ENCODE data around the gene SMTN. TPM values are rescaled to one million over a fixed set of nuclear protein-coding genes. Genes with fewer than 3 reads are reported as not detected.

Gene SMTN
- total and polyA plus RNA-seq, 8 donors: 51.5 to 607 (median 275) TPM

GRCh38 chr22:31039393-31039792 lies 41.7 kb upstream of the SMTN start:
- DNase-seq: peak in 1 of 2 donors; percentile 90
- peak overlapping the region; percentile 64 to 88 (median 77) for H3K27ac ChIP-seq

GRCh38 chr22:31040542-31041398 lies 40.3 kb upstream of the SMTN start:
- no peak for TF ChIP-seq EP300 (IDR thresholded peaks at IDR 0.05)
- no peak for TF ChIP-seq POLR2AphosphoS5 (IDR thresholded peaks at IDR 0.05)
- TF ChIP-seq POLR2A (IDR thresholded peaks at IDR 0.05): no peak
- no peak for TF ChIP-seq CTCF (IDR thresholded peaks at IDR 0.05)
- H3K36me3 ChIP-seq: no peaks in the 10 kb centered on the region
- no peaks in the 10 kb centered on the region for H3K27me3 ChIP-seq
- H3K4me1 ChIP-seq: peaks cover 1 to 65% (median 27%) of the 10 kb centered on the region in 4 donors
- 81 to 87% (median 83%) methylated on average over 3 of the region's 3 CpGs for WGBS, 5 donors
- intact Hi-C loops (cut with DNase I; ENCODE audit: low total_unique reads): no loop called here
- peak overlapping the region in 4 of 5 donors; percentile 74 to 88 (median 82) for H3K27ac ChIP-seq
- no peak overlapping the region for H3K4me3 ChIP-seq
- no peaks in the 10 kb centered on the region for H3K9me3 ChIP-seq
- DNase-seq: no peak

More at GRCh38 chr22:31039393-31039792, 41.7 kb upstream of the SMTN start:
- intact Hi-C loops (cut with DNase I; ENCODE audit: low total_unique reads): no loop called here
- no peaks in the 10 kb centered on the region for H3K36me3 ChIP-seq
- no peaks in the 10 kb centered on the region for H3K9me3 ChIP-seq
- TF ChIP-seq POLR2AphosphoS5 (IDR thresholded peaks at IDR 0.05): peak; percentile 47 to 65 (median 56)
- TF ChIP-seq POLR2A (IDR thresholded peaks at IDR 0.05): no peak
- TF ChIP-seq EP300 (IDR thresholded peaks at IDR 0.05): no peak
- no peak for TF ChIP-seq CTCF (IDR thresholded peaks at IDR 0.05)
- H3K4me1 ChIP-seq: peaks cover 0 to 56% (median 18%) of the 10 kb centered on the region in 4 donors
- no peaks in the 10 kb centered on the region for H3K27me3 ChIP-seq
- H3K4me3 ChIP-seq: no peak overlapping the region
- 52 to 68% (median 57%) methylated on average over 9 of the region's 9 CpGs for WGBS, 5 donors

- Histone ChIP-seq H3K4me1 (peaks cover 7 to 46% (median 33%) of the 10 kb centered on the region in 4 donors), H3K36me3 (no peaks in the 10 kb centered on the region), H3K27ac (peak overlapping the region; percentile 48 to 88 (median 73)), H3K4me3 (no peak overlapping the region), H3K27me3 (no peaks in the 10 kb centered on the region), H3K9me3 (no peaks in the 10 kb centered on the region)
- TF ChIP-seq EP300 (IDR thresholded peaks at IDR 0.05) (no peak), POLR2AphosphoS5 (IDR thresholded peaks at IDR 0.05) (peak in 1 of 3 donors; percentile 7)
- 39 to 67% (median 59%) methylated on average over 13 of the region's 13 CpGs for whole genome bisulfite sequencing, 5 donors
- intact Hi-C loops (cut with DNase I; ENCODE audit: low total_unique reads): no loop called here
- DNase-seq: peak; percentile 38 to 66
Observed at GRCh38 chr22:31044262-31044861, 36.8 kb upstream of the SMTN start.

GRCh38 chr22:31045900-31046538 lies 35.1 kb upstream of the SMTN start:
- Histone ChIP-seq H3K9me3 (no peaks in the 10 kb centered on the region), H3K4me1 (peaks cover 7 to 35% (median 26%) of the 10 kb centered on the region in 4 donors), H3K27ac (peak overlapping the region; percentile 41 to 88 (median 73)), H3K27me3 (no peaks in the 10 kb centered on the region), H3K36me3 (no peaks in the 10 kb centered on the region), H3K4me3 (no peak overlapping the region)
- DNase-seq: no peak
- intact Hi-C loops (cut with DNase I; ENCODE audit: low total_unique reads): no loop called here
- no peak for TF ChIP-seq CTCF (IDR thresholded peaks at IDR 0.05)
- no peak for TF ChIP-seq POLR2A (IDR thresholded peaks at IDR 0.05)
- TF ChIP-seq EP300 (IDR thresholded peaks at IDR 0.05): no peak
- TF ChIP-seq POLR2AphosphoS5 (IDR thresholded peaks at IDR 0.05): no peak
- WGBS, 5 donors: 64 to 76% (median 72%) methylated on average over 4 of the region's 4 CpGs
